DMS114 treated with DMSO at 0.1 percent for 48 hours (cell line): ENCODE data around the gene NEK6.

Experiments
- DNase-seq: peaks from one replicate; lab custom pipeline; 2025; ENCODE audit not compliant: unreplicated experiment; lab: John Stamatoyannopoulos, UW

NEK6 gene

GRCh38 chr9:124350494-124351263 lies 92.9 kb downstream of the NEK6 start:
- DNase-seq = no peak

GRCh38 chr9:124351672-124352468 lies 94.1 kb downstream of the NEK6 start:
- no peak for DNase-seq

GRCh38 chr9:124352616-124353015 lies 94.9 kb downstream of the NEK6 start:
- no peak for DNase-seq

GRCh38 chr9:124353166-124353768 lies 95.5 kb downstream of the NEK6 start:
- DNase-seq = no peak

- no peak for DNase-seq
Measured at GRCh38 chr9:124353811-124354274, 96.1 kb downstream of the NEK6 start.

GRCh38 chr9:124354346-124355038 lies 96.7 kb downstream of the NEK6 start:
- no peak for DNase-seq

- no peak for DNase-seq
Measured at GRCh38 chr9:124355039-124355940, 97.5 kb downstream of the NEK6 start.

- no peak for DNase-seq
Measured at GRCh38 chr9:124355941-124356744, 98.4 kb downstream of the NEK6 start.

GRCh38 chr9:124356745-124357390 lies 99.1 kb downstream of the NEK6 start:
- DNase-seq = no peak

GRCh38 chr9:124357721-124358361 lies 100.1 kb downstream of the NEK6 start:
- no peak for DNase-seq

GRCh38 chr9:124358631-124359030 lies 100.9 kb downstream of the NEK6 start:
- DNase-seq = no peak

GRCh38 chr9:124359426-124359825 lies 101.7 kb downstream of the NEK6 start:
- no peak for DNase-seq

- no peak for DNase-seq
Measured at GRCh38 chr9:124359855-124360678, 102.3 kb downstream of the NEK6 start.

- DNase-seq = no peak
Measured at GRCh38 chr9:124361128-124361527, 103.4 kb downstream of the NEK6 start.

GRCh38 chr9:124363326-124364096 lies 105.8 kb downstream of the NEK6 start:
- DNase-seq = no peak

- no peak for DNase-seq
Measured at GRCh38 chr9:124364141-124364540, 106.4 kb downstream of the NEK6 start.

GRCh38 chr9:124365036-124365435 lies 107.3 kb downstream of the NEK6 start:
- no peak for DNase-seq
